Activated B cell treated with CpG ODN at 0.5 μM for 24 hours (primary cell): ENCODE results near the gene RASGEF1C. TPM values are rescaled to one million over a fixed set of nuclear protein-coding genes. Genes with fewer than 3 reads are reported as not detected.
A peak's percentile ranks its signal among the peaks of the same experiment; 100 is the strongest.

Experiments
- ATAC-seq: fragments of 200-7000 bp; cut with Tn5 transposase; one replicate; pipeline ENCODE4 v1.10.0; 2021; ENCODE audit warnings: low read depth, mild to moderate bottlenecking, moderate library complexity
- CTCF ChIA-PET: fragments of 350-600 bp; sonication (Branson Sonifier 250); formaldehyde crosslinking; loops from one replicate; lab custom pipeline; 2021; ENCODE audit warnings: antibody characterized with exemption; lab: Charles Lee
- POLR2A ChIA-PET: fragments of 350-600 bp; sonication (Branson Sonifier 250); formaldehyde crosslinking; loops from one replicate; lab custom pipeline; 2021; ENCODE audit warnings: antibody characterized with exemption; lab: Charles Lee
- DNase-seq: peaks from one replicate; pipeline ENCODE4 v3.0.0; 2022
- H3K27ac Mint-ChIP-seq: one replicate; pipeline ENCODE4 v1.8.0; 2020; ENCODE audit warnings: mixed read lengths
- H3K27me3 Mint-ChIP-seq: one replicate; pipeline ENCODE4 v1.8.0; 2021; ENCODE audit warnings: mixed read lengths
- H3K36me3 Mint-ChIP-seq: one replicate; pipeline ENCODE4 v1.8.0; 2021; ENCODE audit warnings: low read depth, mixed read lengths
- H3K4me1 Mint-ChIP-seq: one replicate; pipeline ENCODE4 v1.8.0; 2021; ENCODE audit warnings: mixed read lengths
- H3K4me3 Mint-ChIP-seq: one replicate; pipeline ENCODE4 v1.8.0; 2020; ENCODE audit warnings: mild to moderate bottlenecking, mixed read lengths
- H3K9me3 Mint-ChIP-seq: one replicate; pipeline ENCODE4 v1.8.0; 2020; ENCODE audit warnings: mixed read lengths
- CTCF ChIP-seq: fragments of 200-600 bp; IDR thresholded peaks from one replicate; pipeline ENCODE4 v1.8.0; 2022; ENCODE audit warnings: antibody characterized with exemption, mild to moderate bottlenecking
- intact Hi-C: fragments of 100-400 bp; cut with micrococcal nuclease; formaldehyde crosslinking; loops from one replicate; pipeline ENCODE4 v1.15.1; 2024
- total RNA-seq: library from RNA; stranded (reverse); gene quantifications from 2 replicates; pipeline ENCODE4 v1.2.3, GENCODE V29; 2022

The RASGEF1C gene
- total RNA-seq: not detected in 2 replicates

- peaks cover 2% of the 10 kb centered on the region for H3K9me3 Mint-ChIP-seq
- no peak within 1 kb of the TSS for H3K27ac Mint-ChIP-seq
- ChIA-PET CTCF (no interaction called here), POLR2A (no interaction called here)
- intact Hi-C loops: no loop called here
- no peak for TF ChIP-seq CTCF
- DNase-seq: peak; percentile 55
- no peaks in the 10 kb centered on the region for H3K36me3 Mint-ChIP-seq
- peak within 1 kb of the TSS; percentile 60 for H3K4me3 Mint-ChIP-seq
- ATAC-seq: peak; percentile 91
- peaks cover 35% of the 10 kb centered on the region for H3K27me3 Mint-ChIP-seq
- H3K4me1 Mint-ChIP-seq: peaks cover 9% of the 10 kb centered on the region
Observed at GRCh38 chr5:180209137-180209581, at the start of gene RASGEF1C. RASGEF1C (minus strand) TSS chr5:180209211; CDS start chr5:180138052, 71,159 bp downstream.

- Mint-ChIP-seq H3K9me3 (peaks cover 47% of the 10 kb centered on the region), H3K36me3 (peaks cover 84% of the 10 kb centered on the region), H3K4me3 (no peak overlapping the region), H3K27me3 (no peaks in the 10 kb centered on the region), H3K27ac (no peak overlapping the region), H3K4me1 (no peaks in the 10 kb centered on the region)
- CTCF ChIA-PET: no interaction called here
- no peak for DNase-seq
- intact Hi-C loops: no loop called here
- no peak for ATAC-seq
- no peak for TF ChIP-seq CTCF
- POLR2A ChIA-PET: no interaction called here
Observed at GRCh38 chr5:180253036-180253824, 44.2 kb upstream of the RASGEF1C start.

GRCh38 chr5:180251887-180252286 is 42.9 kb upstream of the RASGEF1C start:
- no peak for DNase-seq
- CTCF ChIA-PET: no interaction called here
- H3K27ac Mint-ChIP-seq: no peak overlapping the region
- POLR2A ChIA-PET: no interaction called here
- H3K9me3 Mint-ChIP-seq: peaks cover 44% of the 10 kb centered on the region
- H3K4me1 Mint-ChIP-seq: no peaks in the 10 kb centered on the region
- no peak overlapping the region for H3K4me3 Mint-ChIP-seq
- TF ChIP-seq CTCF: no peak
- ATAC-seq: no peak
- H3K27me3 Mint-ChIP-seq: no peaks in the 10 kb centered on the region
- intact Hi-C loops: no loop called here
- H3K36me3 Mint-ChIP-seq: peaks cover 84% of the 10 kb centered on the region

- TF ChIP-seq CTCF: no peak
- Mint-ChIP-seq H3K36me3 (peaks cover 86% of the 10 kb centered on the region), H3K4me3 (no peak overlapping the region), H3K27me3 (no peaks in the 10 kb centered on the region), H3K27ac (no peak overlapping the region), H3K4me1 (no peaks in the 10 kb centered on the region), H3K9me3 (peaks cover 47% of the 10 kb centered on the region)
- ATAC-seq (no peak), DNase-seq (no peak)
- ChIA-PET POLR2A (no interaction called here), CTCF (no interaction called here)
- intact Hi-C loops: no loop called here
Observed at GRCh38 chr5:180251141-180251540, 42.1 kb upstream of the RASGEF1C start.

- no peak for TF ChIP-seq CTCF
- no peak overlapping the region for H3K4me3 Mint-ChIP-seq
- ATAC-seq: no peak
- H3K27ac Mint-ChIP-seq: no peak overlapping the region
- H3K9me3 Mint-ChIP-seq: peaks cover 43% of the 10 kb centered on the region
- no peaks in the 10 kb centered on the region for H3K4me1 Mint-ChIP-seq
- DNase-seq: no peak
- POLR2A ChIA-PET: no interaction called here
- H3K27me3 Mint-ChIP-seq: no peaks in the 10 kb centered on the region
- CTCF ChIA-PET: no interaction called here
- peaks cover 81% of the 10 kb centered on the region for H3K36me3 Mint-ChIP-seq
- intact Hi-C loops: no loop called here
Observed at GRCh38 chr5:180250329-180250728, 41.3 kb upstream of the RASGEF1C start.
